Trophoblast cell (in vitro differentiated cells and primary cell): ENCODE data around the gene ELP4.

Experiments
- DNase-seq, 2 donors: peaks; one replicate each; pipeline ENCODE4 v3.0.0-alpha.2; 2016
- H2AFZ ChIP-seq: 2 replicates; pipeline ENCODE4 v1.6.1; 2013; ENCODE audit warnings: low read length, moderate library complexity, mild to moderate bottlenecking; ENCODE audit not compliant: insufficient read depth, poor library complexity
- H2AK5ac ChIP-seq: 2 replicates; pipeline ENCODE4 v1.6.1; 2013; ENCODE audit warnings: mild to moderate bottlenecking, low read length
- H2BK120ac ChIP-seq: 2 replicates; pipeline ENCODE4 v1.6.1; 2013; ENCODE audit warnings: low read length, mild to moderate bottlenecking, moderate library complexity; ENCODE audit not compliant: insufficient read depth, poor library complexity
- H2BK12ac ChIP-seq: 2 replicates; pipeline ENCODE4 v1.6.1; 2013; ENCODE audit warnings: mild to moderate bottlenecking, low read length, moderate library complexity
- H2BK5ac ChIP-seq: 2 replicates; pipeline ENCODE4 v1.6.1; 2013; ENCODE audit warnings: low read length, low read depth, moderate library complexity, mild to moderate bottlenecking; ENCODE audit not compliant: poor library complexity
- H3K14ac ChIP-seq: 2 replicates; pipeline ENCODE4 v1.6.1; 2013; ENCODE audit warnings: mild to moderate bottlenecking, low read length
- H3K18ac ChIP-seq: 2 replicates; pipeline ENCODE4 v1.6.1; 2013; ENCODE audit warnings: mild to moderate bottlenecking, low read length
- H3K23ac ChIP-seq: 2 replicates; pipeline ENCODE4 v1.6.1; 2013; ENCODE audit warnings: low read length
- H3K27ac ChIP-seq: 2 replicates; pipeline ENCODE4 v1.5.1; 2013; ENCODE audit warnings: low read depth, mild to moderate bottlenecking, inconsistent platforms, low read length, moderate library complexity
- H3K27me3 ChIP-seq: 2 replicates; pipeline ENCODE4 v1.6.1; 2013; ENCODE audit warnings: inconsistent platforms, mild to moderate bottlenecking, low read length, moderate library complexity; ENCODE audit not compliant: insufficient read depth
- H3K36me3 ChIP-seq, 2 experiments: 1 replicate in 1 of 2; 2 replicates in 1 of 2; pipeline ENCODE4 v1.6.1; 2013; ENCODE audit warnings: low read length in 2 of 2, mild to moderate bottlenecking in 2 of 2, moderate library complexity in 1 of 2; ENCODE audit not compliant: insufficient read depth in 2 of 2, control insufficient read depth in 1 of 2
- H3K4ac ChIP-seq: 2 replicates; pipeline ENCODE4 v1.6.1; 2013; ENCODE audit warnings: low read depth, mild to moderate bottlenecking, low read length, moderate library complexity
- H3K4me1 ChIP-seq, 2 experiments: 1 replicate in 1 of 2; 2 replicates in 1 of 2; pipeline ENCODE4 v1.6.1; 2013; ENCODE audit warnings: low read length in 2 of 2, mild to moderate bottlenecking in 2 of 2, moderate library complexity in 1 of 2; ENCODE audit not compliant: insufficient read depth in 2 of 2, control insufficient read depth in 1 of 2
- H3K4me2 ChIP-seq: 2 replicates; pipeline ENCODE4 v1.6.1; 2013; ENCODE audit warnings: inconsistent platforms, mild to moderate bottlenecking, low read length, moderate library complexity
- H3K4me3 ChIP-seq: 2 replicates; pipeline ENCODE4 v1.5.1; 2013; ENCODE audit warnings: mild to moderate bottlenecking, low read depth, low read length, inconsistent platforms
- H3K79me1 ChIP-seq: one replicate; pipeline ENCODE4 v1.6.1; 2013; ENCODE audit warnings: low read length
- H3K79me2 ChIP-seq: 2 replicates; pipeline ENCODE4 v1.6.1; 2013; ENCODE audit warnings: low read length, mild to moderate bottlenecking; ENCODE audit not compliant: control insufficient read depth, insufficient read depth, poor library complexity
- H3K9ac ChIP-seq: 2 replicates; pipeline ENCODE4 v1.6.1; 2013; ENCODE audit warnings: mild to moderate bottlenecking, low read length
- H3K9me3 ChIP-seq: 2 replicates; pipeline ENCODE4 v1.6.1; 2013; ENCODE audit warnings: low read depth, mild to moderate bottlenecking, control low read depth, inconsistent platforms, low read length; ENCODE audit not compliant: insufficient read depth
- H4K12ac ChIP-seq: 2 replicates; pipeline ENCODE4 v1.6.1; 2013; ENCODE audit warnings: low read depth, mild to moderate bottlenecking, low read length, moderate library complexity
- H4K8ac ChIP-seq: 2 replicates; pipeline ENCODE4 v1.6.1; 2013; ENCODE audit warnings: low read depth, mild to moderate bottlenecking, low read length, moderate library complexity
- H4K91ac ChIP-seq: one replicate; pipeline ENCODE4 v1.6.1; 2013; ENCODE audit warnings: low read depth, mild to moderate bottlenecking, low read length, moderate library complexity
- WGBS: extraction: QIAGEN DNeasy Blood & Tissue Kit; methylation state at CpG from one replicate; pipeline ENCODE4 v1.1.7; 2013; ENCODE audit warnings: missing lambda C conversion rate; ENCODE audit not compliant: insufficient read length, insufficient coverage; ENCODE audit errors: extremely low coverage; 5-methylcytosine and 5-hydroxymethylcytosine counted together

Gene ELP4

GRCh38 chr11:31652528-31652927 is 143.0 kb downstream of the ELP4 start:
- H3K9me3 ChIP-seq = no peaks in the 10 kb centered on the region
- no peak for DNase-seq
- no peak overlapping the region for H3K14ac ChIP-seq
- H3K4me2 ChIP-seq = no peak overlapping the region
- H2AK5ac ChIP-seq = no peak overlapping the region
- H3K79me1 ChIP-seq = no peaks in the 10 kb centered on the region
- H3K4ac ChIP-seq = no peak overlapping the region
- no peak overlapping the region for H2AFZ ChIP-seq
- H4K8ac ChIP-seq = no peak overlapping the region
- no peak overlapping the region for H3K18ac ChIP-seq
- H3K23ac ChIP-seq = no peak overlapping the region
- H3K4me3 ChIP-seq = no peak overlapping the region
- no peak overlapping the region for H2BK12ac ChIP-seq
- H4K91ac ChIP-seq = no peak overlapping the region
- H2BK120ac ChIP-seq = no peak overlapping the region
- WGBS = no CpG with 5 or more reads among the region's 1 CpG
- H3K36me3 ChIP-seq = no peaks in the 10 kb centered on the region
- no peak overlapping the region for H2BK5ac ChIP-seq
- H3K79me2 ChIP-seq = no peaks in the 10 kb centered on the region
- no peak overlapping the region for H3K27ac ChIP-seq
- H3K27me3 ChIP-seq = no peaks in the 10 kb centered on the region
- H3K9ac ChIP-seq = no peak overlapping the region
- H3K4me1 ChIP-seq = no peaks in the 10 kb centered on the region
- H4K12ac ChIP-seq = no peak overlapping the region

GRCh38 chr11:31655483-31655882 is 145.9 kb downstream of the ELP4 start:
- Histone ChIP-seq H2BK12ac (no peak overlapping the region), H2AK5ac (no peak overlapping the region), H3K4me3 (no peak overlapping the region), H3K9me3 (no peaks in the 10 kb centered on the region), H3K9ac (no peak overlapping the region), H4K8ac (no peak overlapping the region), H2BK120ac (no peak overlapping the region), H2BK5ac (no peak overlapping the region), H3K18ac (no peak overlapping the region), H3K27me3 (no peaks in the 10 kb centered on the region), H2AFZ (no peak overlapping the region), H3K27ac (no peak overlapping the region), H3K79me2 (no peaks in the 10 kb centered on the region), H3K4me2 (no peak overlapping the region), H3K23ac (no peak overlapping the region), H4K12ac (no peak overlapping the region), H3K14ac (no peak overlapping the region), H3K36me3 (no peaks in the 10 kb centered on the region), H4K91ac (no peak overlapping the region), H3K4me1 (no peaks in the 10 kb centered on the region), H3K79me1 (no peaks in the 10 kb centered on the region), H3K4ac (no peak overlapping the region)
- DNase-seq = peak in 1 of 2 donors; percentile 69
- no CpG with 5 or more reads among the region's 3 CpGs for WGBS

DNA sequence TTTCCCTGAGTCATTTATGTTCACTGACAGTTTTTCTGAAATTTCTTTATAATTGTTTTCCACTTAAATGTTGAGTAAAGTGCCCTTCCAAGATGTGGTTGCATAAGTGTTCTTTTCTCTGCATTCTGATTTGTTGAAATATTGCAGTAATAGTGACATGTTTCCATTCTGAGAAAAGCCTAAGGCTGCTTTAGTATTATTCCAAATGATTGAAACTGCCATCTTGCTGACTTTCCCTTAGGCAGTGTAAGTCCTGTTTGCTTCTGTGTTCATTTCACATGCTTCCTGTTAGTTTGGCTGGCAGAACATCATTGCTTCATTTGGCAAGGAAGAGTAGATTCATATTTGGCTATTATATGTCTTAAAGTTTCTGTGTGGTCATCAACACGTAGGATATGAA is 146.5 kb downstream of the ELP4 start:
- Histone ChIP-seq H4K8ac (no peak overlapping the region), H3K4ac (no peak overlapping the region), H3K18ac (no peak overlapping the region), H2AK5ac (no peak overlapping the region), H2BK12ac (no peak overlapping the region), H4K12ac (no peak overlapping the region), H3K23ac (no peak overlapping the region), H2BK5ac (no peak overlapping the region), H3K9me3 (no peaks in the 10 kb centered on the region), H3K14ac (no peak overlapping the region), H3K4me1 (no peaks in the 10 kb centered on the region), H2BK120ac (no peak overlapping the region), H3K4me2 (no peak overlapping the region), H3K27me3 (no peaks in the 10 kb centered on the region), H3K9ac (no peak overlapping the region), H3K79me1 (no peaks in the 10 kb centered on the region), H3K27ac (no peak overlapping the region), H4K91ac (no peak overlapping the region), H2AFZ (no peak overlapping the region), H3K36me3 (no peaks in the 10 kb centered on the region), H3K79me2 (no peaks in the 10 kb centered on the region), H3K4me3 (no peak overlapping the region)
- no CpG with 5 or more reads among the region's 1 CpG for WGBS
- DNase-seq = peak in 1 of 2 donors; percentile 26

DNA sequence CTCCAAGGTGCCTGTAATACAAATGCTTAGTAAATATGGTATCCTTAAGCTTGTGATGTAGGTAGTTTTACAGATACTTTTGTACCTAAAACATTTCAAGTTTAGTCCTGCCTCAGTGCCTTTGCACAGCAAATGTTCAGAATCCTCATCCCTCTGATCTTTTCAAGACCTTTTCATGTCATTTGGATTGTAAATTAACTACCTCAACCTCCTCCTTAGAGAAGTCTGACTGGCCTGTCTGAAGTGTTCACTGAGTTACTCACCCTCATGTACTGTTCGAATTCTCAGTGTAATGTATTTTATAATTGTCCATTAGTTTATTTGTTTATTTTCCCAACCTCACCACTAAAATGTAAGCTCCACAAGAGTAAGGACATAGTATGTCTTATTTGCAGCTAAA is 147.5 kb downstream of the ELP4 start:
- Histone ChIP-seq H3K79me1 (no peaks in the 10 kb centered on the region), H4K8ac (no peak overlapping the region), H2BK120ac (no peak overlapping the region), H3K4me2 (no peak overlapping the region), H3K9ac (no peak overlapping the region), H3K9me3 (no peaks in the 10 kb centered on the region), H2AK5ac (no peak overlapping the region), H3K14ac (no peak overlapping the region), H3K23ac (no peak overlapping the region), H3K4me1 (no peaks in the 10 kb centered on the region), H4K12ac (no peak overlapping the region), H3K27ac (no peak overlapping the region), H3K36me3 (no peaks in the 10 kb centered on the region), H2BK12ac (no peak overlapping the region), H3K4ac (no peak overlapping the region), H3K27me3 (no peaks in the 10 kb centered on the region), H2BK5ac (no peak overlapping the region), H3K79me2 (no peaks in the 10 kb centered on the region), H3K18ac (no peak overlapping the region), H2AFZ (no peak overlapping the region), H4K91ac (no peak overlapping the region), H3K4me3 (no peak overlapping the region)
- DNase-seq = no peak
- WGBS = no CpG with 5 or more reads among the region's 1 CpG
